Activated gamma-delta T cell treated with anti-CD3 and anti-CD28 coated beads, Interleukin-2, amount 50 U/mL, for 16 hours (primary cell): ENCODE measurements around the gene KMT2B.
"Not testable (repeated sequence)": the region's sequence is repeated elsewhere in the genome, so short reads cannot be mapped to it uniquely, and the experiment has no call there.

ENCODE experiments used
- DNase-seq: peaks from one replicate; pipeline ENCODE4 v3.0.0-alpha.2; 2020; ENCODE audit warnings: low read depth

The KMT2B gene

DNA sequence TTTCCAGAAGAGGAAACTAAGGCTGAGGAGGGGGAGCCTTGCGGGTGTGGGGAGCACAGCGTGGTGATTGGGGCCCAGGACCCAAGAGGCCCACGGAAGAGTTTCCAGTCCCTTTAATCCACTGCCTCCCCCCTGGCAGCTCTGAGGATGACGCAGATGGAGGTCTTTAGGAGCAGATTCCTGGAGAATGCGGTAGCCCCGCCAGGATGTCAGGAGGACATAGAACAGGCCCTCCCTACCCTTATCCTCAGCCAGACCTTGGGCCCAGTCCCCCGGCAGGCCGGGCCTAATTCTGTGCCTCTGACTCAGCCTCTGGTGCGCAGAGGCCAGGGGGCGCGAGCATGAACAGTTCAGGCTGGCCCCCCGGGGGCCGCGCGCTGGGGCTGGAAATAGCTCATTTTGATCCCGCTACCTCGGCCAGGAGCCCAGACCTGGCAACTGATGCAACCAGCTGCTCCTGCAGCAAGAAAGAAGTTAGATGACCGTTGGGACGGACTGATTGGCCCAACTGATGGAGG is 39.5 kb downstream of the KMT2B start:
- DNase-seq: no peak

- peak; percentile 96 for DNase-seq
Measured at GRCh38 chr19:35757749-35758608, 40.2 kb downstream of the KMT2B start, which contains the start of gene PROSER3. Gene PROSER3 (plus strand): TSS chr19:35758176. CDS start chr19:35758216, 40 bp downstream.

DNA sequence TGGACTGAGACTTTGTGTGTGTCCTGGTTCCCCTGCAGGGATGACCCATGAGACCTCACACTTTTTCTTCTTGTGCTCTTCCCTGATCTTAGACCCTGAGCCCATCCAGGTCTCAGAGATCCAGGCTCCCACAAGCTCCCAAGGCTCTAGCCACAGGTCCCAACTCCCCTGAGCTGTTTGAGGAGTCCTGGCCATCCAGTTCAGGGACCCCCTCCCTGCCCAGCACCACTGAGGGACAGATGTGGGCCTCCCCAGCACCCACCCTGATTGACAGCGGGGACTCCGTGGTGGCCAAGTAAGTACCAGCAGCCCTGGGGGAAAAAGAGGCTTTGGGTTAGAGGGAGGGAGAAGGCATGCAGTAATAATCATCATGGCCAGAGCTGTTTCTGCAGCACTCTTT is 41.9 kb downstream of the KMT2B start:
- no peak for DNase-seq

DNA sequence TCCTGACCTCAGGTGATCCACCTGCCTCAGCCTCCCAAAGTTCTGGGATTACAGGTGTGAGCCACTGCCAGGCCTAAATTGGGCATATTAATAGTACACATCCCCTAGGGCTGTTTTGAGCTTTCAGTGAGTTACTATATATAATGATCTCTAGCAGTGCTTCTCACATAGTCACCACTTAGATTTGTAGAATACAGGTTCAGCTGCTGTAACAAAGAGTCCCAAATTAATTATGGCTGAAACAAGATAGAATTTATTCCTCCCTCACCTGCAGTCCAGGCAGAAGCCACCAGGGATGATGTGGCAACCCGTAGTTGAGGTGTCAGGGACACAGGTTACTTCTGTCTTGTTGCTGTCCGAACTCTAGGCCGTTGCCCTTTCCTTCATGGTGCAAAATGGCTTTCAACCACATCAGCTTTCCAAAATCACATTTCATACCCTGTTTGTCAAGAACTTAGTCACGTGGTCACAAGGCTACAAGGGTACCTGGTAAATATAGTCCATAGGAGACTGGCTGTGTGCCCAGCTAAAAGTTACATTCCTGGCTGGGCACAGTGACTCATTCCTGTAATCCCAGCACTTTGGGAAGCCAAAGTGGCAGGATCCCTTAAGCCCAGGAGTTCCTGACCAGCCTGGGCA is 43.0 kb downstream of the KMT2B start:
- no peak for DNase-seq

GRCh38 chr19:35764432-35765315 is 46.9 kb downstream of the KMT2B start:
- DNase-seq: no peak

GRCh38 chr19:35766571-35767104 is 48.8 kb downstream of the KMT2B start:
- no peak for DNase-seq

- DNase-seq: no peak
Measured at GRCh38 chr19:35767288-35768081, 49.7 kb downstream of the KMT2B start.

DNA sequence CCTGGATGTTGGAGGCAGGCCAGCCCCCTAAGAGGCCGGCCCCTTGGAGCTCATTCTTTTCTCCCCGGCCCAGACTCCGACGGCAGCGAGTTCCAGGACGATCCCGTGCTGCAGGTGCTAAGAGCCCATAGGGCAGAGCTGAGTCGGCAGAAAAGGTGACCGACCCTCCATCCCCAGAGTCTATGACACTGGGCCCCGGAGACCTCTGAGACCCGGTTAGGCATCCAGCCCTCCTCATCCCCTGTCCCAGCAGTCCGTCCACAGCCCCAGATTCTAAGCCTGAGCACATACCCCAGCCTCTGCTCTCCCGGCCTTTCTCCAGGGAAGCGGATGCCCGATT is 50.2 kb downstream of the KMT2B start:
- DNase-seq: no peak

- DNase-seq: not testable (repeated sequence)
Measured at GRCh38 chr19:35772362-35772761, 54.6 kb downstream of the KMT2B start.

GRCh38 chr19:35773020-35773806 is 55.4 kb downstream of the KMT2B start:
- no peak for DNase-seq

GRCh38 chr19:35774274-35775045 is 56.7 kb downstream of the KMT2B start:
- DNase-seq: no peak

DNA sequence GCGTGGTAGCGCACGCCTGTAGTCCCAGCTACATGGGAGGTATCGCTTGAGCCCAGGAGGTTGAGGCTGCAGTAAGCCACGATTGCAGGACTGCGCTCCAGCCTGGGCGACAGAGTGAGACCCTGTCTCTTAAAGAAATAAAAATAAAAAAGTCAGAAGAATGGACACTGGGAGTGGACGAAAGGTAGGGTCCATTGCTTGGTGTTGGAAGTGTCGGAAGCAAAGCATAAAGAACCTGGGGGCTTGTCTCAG is 57.2 kb downstream of the KMT2B start:
- DNase-seq: no peak

DNA sequence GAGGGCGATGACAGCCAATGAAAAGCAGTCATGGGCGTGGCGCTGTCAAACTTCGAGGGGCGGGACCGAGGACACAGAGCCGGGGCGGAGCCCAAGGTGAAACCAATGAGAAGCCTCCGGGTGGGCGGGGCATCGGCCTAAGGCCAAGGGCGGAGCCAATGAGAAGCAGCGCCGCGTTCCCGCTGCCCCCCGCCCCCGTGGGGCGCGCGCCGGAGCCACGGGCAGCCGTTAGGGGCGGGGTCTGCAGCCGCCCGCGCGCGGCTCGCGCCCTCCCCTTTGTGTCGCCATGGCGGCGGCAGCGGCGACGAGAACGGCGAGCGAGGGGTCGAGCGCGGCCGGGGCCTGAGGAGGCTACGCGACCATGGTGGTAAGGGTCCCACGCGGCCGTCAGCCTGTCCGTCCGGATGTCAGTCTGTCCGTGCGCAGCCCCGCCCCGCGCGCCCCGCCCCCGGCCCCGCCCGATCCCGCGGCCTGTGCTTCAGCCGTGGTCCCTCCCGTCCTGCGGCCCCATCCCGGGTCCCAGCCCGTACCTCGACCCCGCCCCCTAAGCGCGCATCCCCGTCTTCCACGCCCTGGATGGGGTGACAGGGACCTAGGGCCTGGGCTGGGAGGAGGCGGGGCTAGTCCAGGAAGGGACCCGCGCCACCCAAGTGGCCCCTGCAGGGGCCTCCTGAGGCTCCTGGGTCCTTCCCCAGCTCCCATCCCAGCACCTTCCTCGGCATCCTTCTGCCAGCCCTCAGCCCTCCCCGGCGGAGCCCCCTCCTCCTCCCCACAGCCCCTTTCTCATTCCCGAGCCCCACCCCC is 57.7 kb downstream of the KMT2B start, which contains the start of gene ARHGAP33:
Gene ARHGAP33, plus strand, starts transcription at position 267 of the 804 bp plus-strand sequence. Its CDS starts 95 bp downstream, at position 362.
- DNase-seq: peak; percentile 96

GRCh38 chr19:35776102-35776788 is 58.4 kb downstream of the KMT2B start:
- no peak for DNase-seq

- DNase-seq: no peak
Measured at GRCh38 chr19:35777086-35777841, 59.5 kb downstream of the KMT2B start.

GRCh38 chr19:35777961-35778360 is 60.2 kb downstream of the KMT2B start:
- DNase-seq: no peak

DNA sequence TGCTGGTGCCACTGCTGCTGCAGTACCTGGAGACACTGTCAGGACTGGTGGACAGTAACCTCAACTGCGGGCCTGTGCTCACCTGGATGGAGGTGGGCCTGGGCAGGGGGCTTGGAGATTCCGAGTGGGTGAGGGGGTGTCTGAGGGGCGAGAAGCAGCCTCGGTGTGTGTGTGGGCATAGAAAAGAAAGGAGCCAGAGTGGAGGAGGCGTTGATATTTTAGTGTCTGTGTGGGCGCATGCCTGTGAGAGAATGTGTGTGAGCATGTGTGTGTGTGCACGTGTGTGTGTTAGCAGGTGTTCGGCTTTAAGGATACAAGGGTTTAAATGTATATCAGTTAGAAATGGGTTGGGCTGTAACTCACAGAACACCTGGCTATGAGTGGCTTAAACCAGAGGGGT is 61.2 kb downstream of the KMT2B start:
- no peak for DNase-seq

- no peak for DNase-seq
Measured at GRCh38 chr19:35780058-35780457, 62.3 kb downstream of the KMT2B start.
